ENCODE data around the gene SPATS2.

Gene SPATS2

GRCh38 chr12:49543914-49544815 is 176.9 kb downstream of the SPATS2 start:
- no peak overlapping the region for H3K4me3 ChIP-seq (replicated peaks; ENCODE audit: low read depth, low read length)
- DNase-seq (ENCODE audit: extremely low read depth, insufficient read length), result no peak
- no peaks in the 10 kb centered on the region for H3K36me3 ChIP-seq (ENCODE audit: control insufficient read depth, insufficient read depth, low read length)
- TF ChIP-seq CTCF (IDR thresholded peaks at IDR 0.05; ENCODE audit: insufficient read depth, low read length, poor library complexity, severe bottlenecking), result no peak
- H3K27me3 ChIP-seq (replicated peaks; ENCODE audit: control insufficient read depth, insufficient read depth, low read length), result peaks cover 4% of the 10 kb centered on the region

- H3K27me3 ChIP-seq (replicated peaks; ENCODE audit: control insufficient read depth, insufficient read depth, low read length), result peaks cover 1% of the 10 kb centered on the region; the same call in 1 of the 2 replicates
- TF ChIP-seq CTCF (IDR thresholded peaks at IDR 0.05; ENCODE audit: insufficient read depth, low read length, poor library complexity, severe bottlenecking), result no peak
- no peaks in the 10 kb centered on the region for H3K36me3 ChIP-seq (ENCODE audit: control insufficient read depth, insufficient read depth, low read length)
- no peak for DNase-seq (ENCODE audit: extremely low read depth, insufficient read length)
- no peak overlapping the region for H3K4me3 ChIP-seq (replicated peaks; ENCODE audit: low read depth, low read length)
Observed at GRCh38 chr12:49545815-49546214, 178.6 kb downstream of the SPATS2 start.

- H3K36me3 ChIP-seq (ENCODE audit: control insufficient read depth, insufficient read depth, low read length), result no peaks in the 10 kb centered on the region
- no peak for DNase-seq (ENCODE audit: extremely low read depth, insufficient read length)
- H3K4me3 ChIP-seq (replicated peaks; ENCODE audit: low read depth, low read length), result no peak overlapping the region
- peaks cover 1% of the 10 kb centered on the region; the same call in 1 of the 2 replicates for H3K27me3 ChIP-seq (replicated peaks; ENCODE audit: control insufficient read depth, insufficient read depth, low read length)
- TF ChIP-seq CTCF (IDR thresholded peaks at IDR 0.05; ENCODE audit: insufficient read depth, low read length, poor library complexity, severe bottlenecking), result no peak
Observed at GRCh38 chr12:49546481-49546880, 179.2 kb downstream of the SPATS2 start.

- DNase-seq (ENCODE audit: extremely low read depth, insufficient read length), result no peak
- Histone ChIP-seq H3K27me3 (replicated peaks; ENCODE audit: control insufficient read depth, insufficient read depth, low read length) (peaks cover 1% of the 10 kb centered on the region; the same call in 1 of the 2 replicates), H3K4me3 (replicated peaks; ENCODE audit: low read depth, low read length) (no peak overlapping the region), H3K36me3 (ENCODE audit: control insufficient read depth, insufficient read depth, low read length) (no peaks in the 10 kb centered on the region)
- TF ChIP-seq CTCF (IDR thresholded peaks at IDR 0.05; ENCODE audit: insufficient read depth, low read length, poor library complexity, severe bottlenecking), result no peak
Observed at GRCh38 chr12:49547090-49547690, 179.9 kb downstream of the SPATS2 start.

GRCh38 chr12:49548481-49548821 is 181.2 kb downstream of the SPATS2 start:
- TF ChIP-seq CTCF (IDR thresholded peaks at IDR 0.05; ENCODE audit: insufficient read depth, low read length, poor library complexity, severe bottlenecking), result no peak
- DNase-seq (ENCODE audit: extremely low read depth, insufficient read length), result no peak
- peaks cover 1% of the 10 kb centered on the region; the same call in 1 of the 2 replicates for H3K27me3 ChIP-seq (replicated peaks; ENCODE audit: control insufficient read depth, insufficient read depth, low read length)
- H3K36me3 ChIP-seq (ENCODE audit: control insufficient read depth, insufficient read depth, low read length), result no peaks in the 10 kb centered on the region
- no peak overlapping the region for H3K4me3 ChIP-seq (replicated peaks; ENCODE audit: low read depth, low read length)
